Endodermal cell (in vitro differentiated cells): ENCODE results near the gene CD52. TPM values are rescaled to one million over a fixed set of nuclear protein-coding genes. Genes with fewer than 3 reads are reported as not detected.

Experiments
- DNase-seq: peaks from one replicate; pipeline ENCODE4 v3.0.0-alpha.2; 2017
- H3K27ac ChIP-seq: 2 replicates; pipeline ENCODE4 v1.5.1; 2013; ENCODE audit warnings: mild to moderate bottlenecking, low read depth, low read length, moderate library complexity
- H3K27me3 ChIP-seq: 2 replicates; pipeline ENCODE4 v1.6.1; 2013; ENCODE audit warnings: mild to moderate bottlenecking, low read length, moderate library complexity; ENCODE audit not compliant: insufficient read depth, control insufficient read depth, poor library complexity, severe bottlenecking
- H3K36me3 ChIP-seq: 2 replicates; pipeline ENCODE4 v1.7.0; 2013; ENCODE audit warnings: mild to moderate bottlenecking, low read length, moderate library complexity; ENCODE audit not compliant: control insufficient read depth, insufficient read depth
- H3K4me1 ChIP-seq: one replicate; pipeline ENCODE4 v1.7.0; 2013; ENCODE audit warnings: low read length; ENCODE audit not compliant: control insufficient read depth, insufficient read depth
- H3K4me3 ChIP-seq: 2 replicates; pipeline ENCODE4 v1.5.1; 2013; ENCODE audit warnings: mild to moderate bottlenecking, low read length, moderate library complexity
- H3K9ac ChIP-seq: 2 replicates; pipeline ENCODE4 v1.6.1; 2013; ENCODE audit warnings: mild to moderate bottlenecking, low read length, moderate library complexity; ENCODE audit not compliant: poor library complexity, severe bottlenecking; ENCODE audit errors: extremely low read depth
- H3K9me3 ChIP-seq: 2 replicates; pipeline ENCODE4 v1.6.1; 2013; ENCODE audit warnings: mild to moderate bottlenecking, low read length, moderate library complexity; ENCODE audit not compliant: control insufficient read depth
- H3K27ac Mint-ChIP-seq: 2 replicates; pipeline ENCODE4 v1.8.0; 2020; ENCODE audit warnings: mixed read lengths
- H3K27me3 Mint-ChIP-seq: 2 replicates; pipeline ENCODE4 v1.8.0; 2021; ENCODE audit warnings: mild to moderate bottlenecking, mixed read lengths; ENCODE audit not compliant: insufficient read depth
- H3K36me3 Mint-ChIP-seq: 2 replicates; pipeline ENCODE4 v1.8.0; 2020; ENCODE audit warnings: low read depth, mixed read lengths
- H3K4me1 Mint-ChIP-seq: 2 replicates; pipeline ENCODE4 v1.8.0; 2020; ENCODE audit warnings: mixed read lengths
- H3K4me3 Mint-ChIP-seq: 2 replicates; pipeline ENCODE4 v1.8.0; 2020; ENCODE audit warnings: mild to moderate bottlenecking, moderate library complexity, mixed read lengths
- H3K9me3 Mint-ChIP-seq: 2 replicates; pipeline ENCODE4 v1.8.0; 2020; ENCODE audit warnings: mild to moderate bottlenecking, mixed read lengths
- WGBS, 2 experiments: methylation state at CpG; one replicate each; pipeline versions ENCODE4 v1.1.5 to v1.1.7; 2013; ENCODE audit warnings: missing lambda C conversion rate in 2 of 2, mixed read lengths in 1 of 2; ENCODE audit not compliant: insufficient coverage in 1 of 2, insufficient read length in 1 of 2; 5-methylcytosine and 5-hydroxymethylcytosine counted together
- total RNA-seq, 2 donors: library from RNA; stranded (reverse); fragmentation: NEBNext Ultra II Directional in 1 of 2; extraction: Animal tissue kit (Norgen Biotek cat#: 25700) in 1 of 2; gene quantifications; 2 replicates in 1 of 2; 3 replicates in 1 of 2; pipeline ENCODE4 v1.2.1, GENCODE V29; 2021
- TF ChIP-seq, protein P1 (sequence below): fragments of 200-600 bp; sonication (generic); conservative IDR thresholded peaks from 2 replicates; pipeline ENCODE4 v1.5.0; 2021; ENCODE audit warnings: antibody characterized with exemption, mild to moderate bottlenecking

CD52 gene
- total RNA-seq, 2 donors from 2014 or later = 3.7 to 4.4 TPM

DNA sequence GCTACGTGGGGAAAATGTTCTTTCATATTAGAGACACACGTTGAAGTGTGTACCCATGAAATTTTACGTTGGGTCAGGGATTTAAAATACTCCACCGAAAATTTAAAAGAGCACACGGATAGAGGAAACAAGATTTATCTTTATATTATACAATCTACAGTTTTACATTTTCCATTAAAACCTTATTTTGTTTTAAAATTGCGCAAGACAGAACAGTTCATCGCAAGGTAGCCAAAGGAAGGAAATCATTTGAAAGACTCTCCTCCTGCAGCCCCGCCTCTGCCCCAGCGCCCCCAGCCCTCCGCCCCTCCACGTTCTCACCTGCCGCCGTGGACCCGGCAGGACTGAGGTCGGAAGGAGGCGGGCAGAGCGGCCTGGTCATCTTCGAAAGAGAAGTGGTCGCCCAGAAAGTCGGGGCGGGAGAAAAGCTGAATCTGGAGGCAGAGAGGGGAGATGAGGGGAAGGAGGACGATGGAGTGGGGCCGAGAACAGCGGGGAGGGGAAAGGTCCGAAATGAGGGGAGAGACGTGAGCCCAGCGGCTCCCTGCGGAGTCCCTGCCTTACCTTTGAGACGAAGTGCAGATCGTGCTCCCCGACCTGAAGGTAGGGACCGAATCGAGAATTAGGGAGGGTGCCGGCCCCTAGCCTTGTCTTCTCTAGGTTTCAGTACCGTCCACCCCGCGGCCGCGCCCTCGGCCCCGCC lies 18.2 kb downstream of the CD52 start:
- Histone ChIP-seq H3K27me3 (peaks cover 13% of the 10 kb centered on the region), H3K27ac (no peak overlapping the region), H3K9me3 (no peaks in the 10 kb centered on the region), H3K9ac (peak overlapping the region; percentile 30), H3K36me3 (no peaks in the 10 kb centered on the region), H3K4me3 (peak overlapping the region; percentile 88), H3K4me1 (no peaks in the 10 kb centered on the region)
- Mint-ChIP-seq H3K4me3 (peak overlapping the region; percentile 90), H3K9me3 (no peaks in the 10 kb centered on the region), H3K27me3 (peaks cover 23% of the 10 kb centered on the region), H3K27ac (peak overlapping the region; percentile 90), H3K36me3 (peaks cover 6% of the 10 kb centered on the region), H3K4me1 (peaks cover 7% of the 10 kb centered on the region)
- 2% methylated on average over 25 to 41 of the region's 41 CpGs for WGBS, 2 experiments
- TF ChIP-seq, protein P1, sequence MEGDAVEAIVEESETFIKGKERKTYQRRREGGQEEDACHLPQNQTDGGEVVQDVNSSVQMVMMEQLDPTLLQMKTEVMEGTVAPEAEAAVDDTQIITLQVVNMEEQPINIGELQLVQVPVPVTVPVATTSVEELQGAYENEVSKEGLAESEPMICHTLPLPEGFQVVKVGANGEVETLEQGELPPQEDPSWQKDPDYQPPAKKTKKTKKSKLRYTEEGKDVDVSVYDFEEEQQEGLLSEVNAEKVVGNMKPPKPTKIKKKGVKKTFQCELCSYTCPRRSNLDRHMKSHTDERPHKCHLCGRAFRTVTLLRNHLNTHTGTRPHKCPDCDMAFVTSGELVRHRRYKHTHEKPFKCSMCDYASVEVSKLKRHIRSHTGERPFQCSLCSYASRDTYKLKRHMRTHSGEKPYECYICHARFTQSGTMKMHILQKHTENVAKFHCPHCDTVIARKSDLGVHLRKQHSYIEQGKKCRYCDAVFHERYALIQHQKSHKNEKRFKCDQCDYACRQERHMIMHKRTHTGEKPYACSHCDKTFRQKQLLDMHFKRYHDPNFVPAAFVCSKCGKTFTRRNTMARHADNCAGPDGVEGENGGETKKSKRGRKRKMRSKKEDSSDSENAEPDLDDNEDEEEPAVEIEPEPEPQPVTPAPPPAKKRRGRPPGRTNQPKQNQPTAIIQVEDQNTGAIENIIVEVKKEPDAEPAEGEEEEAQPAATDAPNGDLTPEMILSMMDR = no peak
- DNase-seq = no peak

DNA sequence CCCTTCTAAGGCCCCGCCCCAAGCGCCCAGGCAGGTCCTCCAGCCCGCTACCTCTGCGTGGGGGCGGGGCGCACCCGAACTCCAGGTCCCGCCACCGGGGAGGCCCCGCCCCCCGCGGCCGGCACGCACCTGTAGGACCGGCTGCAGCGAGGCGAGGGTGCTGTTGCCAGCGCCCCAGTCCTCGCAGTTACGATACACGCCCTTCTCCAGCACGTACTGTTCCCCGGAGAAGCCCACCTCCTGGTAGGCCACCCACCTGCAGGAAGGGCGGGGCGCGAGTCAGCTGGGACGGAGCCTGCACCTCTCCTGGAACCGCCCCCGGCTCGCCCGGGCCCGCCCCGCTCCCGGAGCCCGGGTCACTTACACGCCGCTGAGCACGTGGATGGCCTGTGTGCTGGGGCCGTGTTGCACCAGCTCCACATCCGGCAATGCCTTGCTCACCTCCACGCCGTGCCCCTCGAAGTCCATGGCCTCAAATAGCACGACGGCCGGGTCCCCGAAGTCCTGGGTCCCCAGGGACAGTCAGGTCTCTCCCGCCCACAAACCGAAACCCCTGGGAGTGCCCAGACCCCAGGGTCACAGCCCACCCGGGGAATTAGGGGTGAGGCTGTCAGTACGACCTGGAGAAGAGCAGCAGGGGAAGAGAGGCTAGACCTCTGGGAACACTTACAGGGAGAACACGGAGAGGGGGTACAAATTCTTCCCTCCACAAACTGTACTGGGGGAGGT lies 18.9 kb downstream of the CD52 start:
- H3K27ac Mint-ChIP-seq = no peak overlapping the region
- peaks cover 23% of the 10 kb centered on the region for H3K27me3 Mint-ChIP-seq

DNA sequence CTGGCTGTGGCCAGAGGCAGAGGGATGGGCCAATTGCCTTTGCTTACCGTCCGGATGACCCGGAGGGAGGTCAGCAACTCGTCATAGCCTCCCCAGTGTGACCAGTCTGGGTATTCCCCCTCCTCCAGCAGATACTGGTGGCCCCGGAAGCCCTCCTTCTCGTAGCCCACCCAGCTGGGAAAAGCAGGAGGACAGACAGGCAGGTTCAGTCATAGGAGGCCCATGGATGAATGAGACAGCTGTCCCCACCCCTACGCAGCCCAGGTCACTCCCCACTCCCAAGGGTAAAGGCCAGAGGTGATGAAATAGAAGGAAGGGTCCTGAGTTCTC lies 19.4 kb downstream of the CD52 start:
- H3K9me3 Mint-ChIP-seq = no peaks in the 10 kb centered on the region
- WGBS, 2 experiments = 92% methylated on average over 7 of the region's 7 CpGs; no CpG with 5 or more reads in 1 of the 2 experiments
- no peak overlapping the region for H3K27ac Mint-ChIP-seq
- TF ChIP-seq, protein P1 = no peak
- Histone ChIP-seq H3K27me3 (peaks cover 13% of the 10 kb centered on the region), H3K9ac (no peak overlapping the region), H3K9me3 (no peaks in the 10 kb centered on the region), H3K36me3 (no peaks in the 10 kb centered on the region), H3K27ac (no peak overlapping the region), H3K4me1 (no peaks in the 10 kb centered on the region), H3K4me3 (no peak overlapping the region)
- peaks cover 26% of the 10 kb centered on the region for H3K27me3 Mint-ChIP-seq
- H3K4me3 Mint-ChIP-seq = peak overlapping the region; percentile 90
- H3K4me1 Mint-ChIP-seq = peaks cover 7% of the 10 kb centered on the region
- no peaks in the 10 kb centered on the region for H3K36me3 Mint-ChIP-seq
- peak; percentile 49 for DNase-seq

More for the DNA sequence above, 18.9 kb downstream of the CD52 start:
- Histone ChIP-seq H3K9ac (no peak overlapping the region), H3K27me3 (peaks cover 13% of the 10 kb centered on the region), H3K36me3 (no peaks in the 10 kb centered on the region), H3K4me3 (peak overlapping the region; percentile 88), H3K27ac (no peak overlapping the region), H3K4me1 (no peaks in the 10 kb centered on the region), H3K9me3 (no peaks in the 10 kb centered on the region)
- peaks cover 7% of the 10 kb centered on the region for H3K4me1 Mint-ChIP-seq
- 17 to 34% methylated on average over 11 to 52 of the region's 52 CpGs for WGBS, 2 experiments
- no peaks in the 10 kb centered on the region for H3K36me3 Mint-ChIP-seq
- H3K9me3 Mint-ChIP-seq = no peaks in the 10 kb centered on the region
- peak; percentile 98 for DNase-seq
- TF ChIP-seq, protein P1 = no peak
- peak overlapping the region; percentile 90 for H3K4me3 Mint-ChIP-seq
